B cell (primary cell): ENCODE results near the gene ARRDC3. TPM values are rescaled to one million over a fixed set of nuclear protein-coding genes. Genes with fewer than 3 reads are reported as not detected.

Source experiments
- ATAC-seq: fragments of 200-7000 bp; cut with Tn5 transposase; one replicate; pipeline ENCODE4 v1.10.0; 2021; ENCODE audit warnings: low read depth, mild to moderate bottlenecking, moderate number of reproducible peaks, moderate library complexity
- CTCF ChIA-PET: fragments of 350-600 bp; sonication (Branson Sonifier 250); formaldehyde crosslinking; loops from one replicate; lab custom pipeline; 2021; ENCODE audit warnings: antibody characterized with exemption, inconsistent platforms; lab: Charles Lee
- POLR2A ChIA-PET: fragments of 350-600 bp; sonication (Branson Sonifier 250); formaldehyde crosslinking; loops from one replicate; lab custom pipeline; 2021; ENCODE audit warnings: antibody characterized with exemption; lab: Charles Lee
- DNase-seq: peaks from one replicate; pipeline ENCODE4 v3.0.0; 2013
- H2AFZ ChIP-seq: 2 replicates; pipeline ENCODE4 v1.6.1; 2012; ENCODE audit warnings: mild to moderate bottlenecking, low read depth, low read length; ENCODE audit not compliant: insufficient read depth, poor library complexity, severe bottlenecking
- H3K27ac ChIP-seq, 2 donors: 1 replicate in 1 of 2; 2 replicates in 1 of 2; pipeline ENCODE4 v1.5.1; 2012 to 2013; ENCODE audit warnings: low read length in 2 of 2, mild to moderate bottlenecking in 2 of 2, moderate library complexity in 1 of 2
- H3K27me3 ChIP-seq, 4 experiments: fragments of 200-600 bp in 1 of 4; sonication (generic) in 1 of 4; replicated peaks in 1 of 4; 1 replicate in 2 of 4; 2 replicates in 2 of 4; pipeline versions ENCODE4 v1.6.1 to v1.7.0; 2013 to 2016; ENCODE audit warnings: low read length in 3 of 4, mild to moderate bottlenecking in 2 of 4, mixed read lengths in 1 of 4, moderate library complexity in 1 of 4; ENCODE audit not compliant: insufficient read depth in 4 of 4, control insufficient read depth in 3 of 4; ENCODE audit errors: control extremely low read depth in 1 of 4
- H3K36me3 ChIP-seq, 2 experiments: replicated peaks in 1 of 2; 1 replicate in 1 of 2; 2 replicates in 1 of 2; pipeline versions ENCODE4 v1.6.1 to v1.7.1; 2013; ENCODE audit warnings: low read length in 1 of 2; ENCODE audit not compliant: insufficient read depth in 2 of 2, control insufficient read depth in 1 of 2; ENCODE audit errors: control extremely low read depth in 1 of 2, extremely low read depth in 1 of 2
- H3K4me1 ChIP-seq, 2 donors: fragments of 200-600 bp in 1 of 2; sonication (generic) in 1 of 2; 1 replicate in 1 of 2; 2 replicates in 1 of 2; pipeline versions ENCODE4 v1.5.1 to v1.6.1; 2013 to 2017; ENCODE audit warnings: low read length in 2 of 2; ENCODE audit not compliant: control insufficient read depth in 2 of 2, insufficient read depth in 2 of 2
- H3K4me2 ChIP-seq: replicated peaks from 2 replicates; pipeline ENCODE3; 2012; ENCODE audit warnings: mild to moderate bottlenecking, low read depth, low read length; ENCODE audit not compliant: poor library complexity, severe bottlenecking
- H3K4me3 ChIP-seq, 5 experiments: fragments of 200-600 bp in 1 of 5; sonication (generic) in 1 of 5; 1 replicate in 3 of 5; 2 replicates in 2 of 5; pipeline versions ENCODE4 v1.5.1 to v1.7.0; 2011 to 2016; ENCODE audit warnings: low read length in 4 of 5, mild to moderate bottlenecking in 4 of 5, low read depth in 2 of 5, control low read depth in 1 of 5, moderate library complexity in 1 of 5; ENCODE audit not compliant: insufficient read depth in 1 of 5; ENCODE audit errors: control extremely low read depth in 1 of 5, extremely low read depth in 1 of 5
- H3K79me2 ChIP-seq: fragments of 200-600 bp; sonication (generic); one replicate; pipeline ENCODE4 v1.6.0; 2016; ENCODE audit warnings: low read length; ENCODE audit not compliant: control insufficient read depth, insufficient read depth
- H3K9ac ChIP-seq: fragments of 200-600 bp; sonication (generic); 2 replicates; pipeline ENCODE4 v1.6.1; 2017; ENCODE audit warnings: mild to moderate bottlenecking, low read length, moderate library complexity
- H3K9me3 ChIP-seq, 3 donors: one replicate each; pipeline versions ENCODE4 v1.6.1 to v1.7.1; 2013; ENCODE audit warnings: low read length in 2 of 3; ENCODE audit not compliant: control insufficient read depth in 2 of 3, insufficient read depth in 1 of 3; ENCODE audit errors: control extremely low read depth in 1 of 3
- H4K20me1 ChIP-seq: 2 replicates; pipeline ENCODE4 v1.6.0; 2012; ENCODE audit warnings: mild to moderate bottlenecking, low read length; ENCODE audit not compliant: insufficient read depth, control insufficient read depth, poor library complexity, severe bottlenecking
- H3K27ac Mint-ChIP-seq: one replicate; pipeline ENCODE4 v1.8.0; 2021; ENCODE audit warnings: mixed read lengths
- H3K27me3 Mint-ChIP-seq: one replicate; pipeline ENCODE4 v1.8.0; 2021; ENCODE audit warnings: mixed read lengths
- H3K4me1 Mint-ChIP-seq: one replicate; pipeline ENCODE4 v1.8.0; 2021; ENCODE audit warnings: mixed read lengths
- H3K4me3 Mint-ChIP-seq: one replicate; pipeline ENCODE4 v1.8.0; 2021; ENCODE audit warnings: mixed read lengths
- H3K9me3 Mint-ChIP-seq: one replicate; pipeline ENCODE4 v1.8.0; 2022; ENCODE audit warnings: mixed read lengths; ENCODE audit not compliant: insufficient read depth
- CTCF ChIP-seq: fragments of 200-600 bp; IDR thresholded peaks from one replicate; pipeline ENCODE4 v1.8.0; 2022; ENCODE audit warnings: antibody characterized with exemption, mild to moderate bottlenecking
- EZH2 ChIP-seq: IDR thresholded peaks from 2 replicates; pipeline ENCODE4 v1.6.1; 2012; ENCODE audit warnings: borderline replicate concordance, low read depth, mild to moderate bottlenecking, moderate library complexity, low read length; ENCODE audit not compliant: insufficient read depth, poor library complexity, severe bottlenecking
- WGBS: methylation state at CpG from one replicate; pipeline ENCODE4 v1.1.5; 2013; ENCODE audit warnings: missing lambda C conversion rate; ENCODE audit not compliant: insufficient coverage; 5-methylcytosine and 5-hydroxymethylcytosine counted together
- intact Hi-C: fragments of 100-400 bp; cut with micrococcal nuclease; formaldehyde crosslinking; loops from one replicate; pipeline ENCODE4 v1.10.0; 2022
- polyA plus RNA-seq: library from polyadenylated mRNA; depleted of rRNA; stranded (reverse); fragments of >200 nt; gene quantifications from 2 replicates; pipeline ENCODE4 v1.2.3, GENCODE V29; 2012
- total RNA-seq, 2 donors: library from RNA; stranded (reverse); fragments of 120-200 nt in 1 of 2; gene quantifications; 1 replicate in 1 of 2; 2 replicates in 1 of 2; pipeline versions ENCODE4 v1.2.3 to v1.2.4, GENCODE V29; 2013 to 2022

ARRDC3 gene
- total and polyA plus RNA-seq, 2 donors (not counting 1 experiment from before 2014, with no cell fraction given), result 52.9 to 84.9 TPM

- ChIA-PET CTCF (interaction anchor here (0.7 to 0.9 kb wide), 2 partner anchors 144 to 277 kb away, joined by 3 to 4 read pairs; no protein-coding TSS in a partner anchor), POLR2A (no interaction called here)
- Histone ChIP-seq H3K4me2 (no peak overlapping the region), H3K27me3 (no peaks in the 10 kb centered on the region), H3K79me2 (no peaks in the 10 kb centered on the region), H3K36me3 (peaks cover 18 to 36% of the 10 kb centered on the region in 2 experiments), H3K4me3 (no peak overlapping the region), H3K9ac (no peak overlapping the region), H3K27ac (no peak overlapping the region), H4K20me1 (peaks cover 24% of the 10 kb centered on the region), H3K4me1 (peaks cover 5 to 6% of the 10 kb centered on the region in 2 donors), H2AFZ (no peak overlapping the region), H3K9me3 (no peaks in the 10 kb centered on the region)
- Mint-ChIP-seq H3K4me1 (peaks cover 15% of the 10 kb centered on the region), H3K9me3 (no peaks in the 10 kb centered on the region), H3K4me3 (no peak overlapping the region), H3K27ac (no peak overlapping the region), H3K27me3 (no peaks in the 10 kb centered on the region)
- intact Hi-C loops, result no loop called here
- no peak for TF ChIP-seq CTCF
- TF ChIP-seq EZH2, result no peak
- no CpG with 5 or more reads among the region's 1 CpG for WGBS
- ATAC-seq (no peak), DNase-seq (no peak)
Measured at GRCh38 chr5:91366551-91366950, 16.6 kb downstream of the ARRDC3 start.

DNA sequence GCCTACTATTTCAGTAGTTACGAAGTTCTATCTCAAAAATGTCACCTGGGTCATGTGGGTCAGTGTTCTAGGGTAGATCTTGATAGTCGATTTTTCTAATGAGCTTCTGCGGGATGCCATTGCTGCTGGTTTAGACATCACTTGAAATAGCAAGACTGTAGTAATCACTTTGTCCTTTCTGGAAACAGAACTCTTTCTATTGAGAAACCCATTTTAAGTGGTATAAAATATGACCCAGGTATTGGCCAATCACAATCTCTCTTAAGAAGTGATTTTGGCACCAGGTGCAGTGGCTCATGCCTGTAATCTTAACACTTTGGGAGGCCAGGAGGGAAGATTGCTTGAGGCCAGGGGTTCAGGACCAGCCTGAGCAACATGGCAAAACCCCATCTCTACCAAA lies 17.6 kb downstream of the ARRDC3 start:
- 100% methylated on average over 1 of the region's 3 CpGs for WGBS
- Mint-ChIP-seq H3K27ac (no peak overlapping the region), H3K9me3 (peaks cover 3% of the 10 kb centered on the region), H3K4me1 (peaks cover 23% of the 10 kb centered on the region), H3K27me3 (no peaks in the 10 kb centered on the region), H3K4me3 (no peak overlapping the region)
- Histone ChIP-seq H3K4me3 (no peak overlapping the region), H3K27ac (no peak overlapping the region), H3K4me2 (no peak overlapping the region), H2AFZ (no peak overlapping the region), H4K20me1 (peaks cover 13% of the 10 kb centered on the region), H3K27me3 (no peaks in the 10 kb centered on the region), H3K9me3 (no peaks in the 10 kb centered on the region), H3K4me1 (peaks cover 15 to 16% of the 10 kb centered on the region in 2 donors), H3K9ac (no peak overlapping the region), H3K79me2 (no peaks in the 10 kb centered on the region), H3K36me3 (peaks cover 13 to 25% of the 10 kb centered on the region in 2 experiments)
- no peak for TF ChIP-seq EZH2
- no peak for TF ChIP-seq CTCF
- ChIA-PET CTCF (interaction anchor here (0.7 kb wide), 1 partner anchor 10 kb away, joined by 4 read pairs; no protein-coding TSS in a partner anchor), POLR2A (no interaction called here)
- ATAC-seq, result no peak
- no peak for DNase-seq
- intact Hi-C loops, result no loop called here
